Left cardiac atrium (tissue), 2 donors: ENCODE data around the gene TMEM225. TPM values are rescaled to one million over a fixed set of nuclear protein-coding genes. Genes with fewer than 3 reads are reported as not detected.

Source experiments
- total RNA-seq, 2 donors: library from RNA; stranded (reverse); fragmentation: NEBNext Ultra II Directional; extraction: Animal tissue kit (Norgen Biotek cat#: 25700); gene quantifications; one replicate each; pipeline ENCODE4 v1.2.1, GENCODE V29; 2021
- donor health status: DM: no; HTN: yes; CAD: no; lungs with severe emphysema.
- donor health status: DM: yes; HTN: yes; CAD: no.

The TMEM225 gene
- total RNA-seq, 2 donors from 2014 or later, result not detected

Other genes with a start within 250 kb of the TMEM225 start
- gene SCN3B, start 231.0 kb downstream of the TMEM225 start, total RNA-seq, result 1 to 10 TPM; 1.2 TPM
- 1 to 10 TPM; 4.5 to 5.2 TPM for gene ZNF202, start 144.0 kb downstream of the TMEM225 start, total RNA-seq
- gene OR6X1, start 131.2 kb downstream of the TMEM225 start, total RNA-seq, result not detected
- gene OR6M1, start 79.3 kb downstream of the TMEM225 start, total RNA-seq, result not detected
- gene OR8D4, start 16.5 kb upstream of the TMEM225 start, total RNA-seq, result under 1 TPM in 1 of 2 donors, not detected in 1; 0.37 TPM
- under 1 TPM in 1 of 2 donors, not detected in 1; 0.24 TPM for gene OR4D5, start 53.9 kb upstream of the TMEM225 start, total RNA-seq
- not detected for gene OR6T1, start 58.2 kb upstream of the TMEM225 start, total RNA-seq
- gene OR10S1, start 92.1 kb upstream of the TMEM225 start, total RNA-seq, result not detected
- gene OR10G6, start 109.5 kb upstream of the TMEM225 start, total RNA-seq, result not detected
- gene OR10G4, start 127.3 kb upstream of the TMEM225 start, total RNA-seq, result not detected
- not detected for gene OR10G9, start 137.3 kb upstream of the TMEM225 start, total RNA-seq
- not detected for gene OR10G8, start 141.1 kb upstream of the TMEM225 start, total RNA-seq
- gene OR10G7, start 155.7 kb upstream of the TMEM225 start, total RNA-seq, result not detected
- 1 to 10 TPM; 5.4 to 7.6 TPM for gene VWA5A, start 229.8 kb upstream of the TMEM225 start, total RNA-seq